ENCODE results near the gene SRGN.

DNA sequence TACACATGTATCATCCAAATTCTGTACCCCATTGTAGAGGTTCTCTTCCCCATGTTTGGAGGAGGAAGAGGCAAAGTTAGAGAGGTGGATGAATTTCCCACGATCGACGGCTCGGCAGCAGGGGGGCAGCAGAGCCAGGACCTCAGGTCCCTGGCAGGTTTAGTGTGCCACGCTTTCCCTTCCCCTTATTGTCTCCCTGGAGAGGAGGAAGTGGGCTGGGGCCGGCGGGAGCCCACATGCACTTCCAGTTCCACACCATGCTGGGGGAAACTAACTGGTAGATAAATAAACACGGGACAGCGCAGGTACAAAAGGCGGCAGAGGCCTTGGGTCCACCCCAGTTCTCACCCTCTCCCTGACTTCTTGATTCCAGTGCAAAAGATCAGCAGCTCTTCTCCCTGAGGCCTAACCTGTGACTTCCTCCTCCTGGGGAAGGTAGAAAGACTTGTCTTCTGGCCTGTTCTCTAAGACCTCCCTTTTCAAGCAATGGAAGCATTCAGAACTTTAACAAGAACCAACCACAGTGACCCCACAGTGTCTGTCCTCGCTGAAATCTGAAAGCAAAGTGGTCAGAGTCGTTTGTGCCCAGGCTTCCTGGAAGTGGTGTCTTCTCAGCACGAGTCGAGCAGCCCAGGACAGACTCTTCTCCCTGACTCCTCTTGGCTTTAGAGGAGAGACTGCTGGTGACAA, 30.5 kb upstream of the SRGN start:
- TF ChIP-seq ZBTB7A (IDR thresholded peaks at IDR 0.05; ENCODE audit: low read depth) (no peak), RAD21 (IDR thresholded peaks at IDR 0.05; ENCODE audit: low read depth) (no peak), EGR1 (IDR thresholded peaks at IDR 0.05) (no peak), EP300 (IDR thresholded peaks at IDR 0.05; ENCODE audit: borderline replicate concordance) (no peak), CEBPB (IDR thresholded peaks at IDR 0.05) (no peak), CREB1 (IDR thresholded peaks at IDR 0.05; ENCODE audit: low read depth) (no peak)
